Mesendoderm (in vitro differentiated cells): ENCODE measurements around the gene TFB2M.

Experiments used
- DNase-seq: peaks from one replicate; pipeline ENCODE4 v3.0.0; 2013
- H2AK5ac ChIP-seq: 2 replicates; pipeline ENCODE4 v1.6.1; 2013; ENCODE audit warnings: low read length, inconsistent platforms
- H2BK120ac ChIP-seq: 2 replicates; pipeline ENCODE4 v1.6.1; 2013; ENCODE audit warnings: low read depth, mild to moderate bottlenecking, low read length, moderate library complexity, mixed read lengths
- H2BK15ac ChIP-seq: replicated peaks from 2 replicates; pipeline ENCODE4 v1.6.1; 2013; ENCODE audit warnings: low read depth, mild to moderate bottlenecking, moderate library complexity
- H2BK5ac ChIP-seq: 2 replicates; pipeline ENCODE4 v1.6.1; 2013; ENCODE audit warnings: low read length, inconsistent platforms
- H3K18ac ChIP-seq: 2 replicates; pipeline ENCODE4 v1.6.1; 2013; ENCODE audit warnings: mild to moderate bottlenecking, low read length, mixed read lengths
- H3K23ac ChIP-seq: one replicate; pipeline ENCODE4 v1.6.1; 2013; ENCODE audit warnings: low read length
- H3K27ac ChIP-seq: 2 replicates; pipeline ENCODE4 v1.5.1; 2013; ENCODE audit warnings: low read depth, mild to moderate bottlenecking, inconsistent platforms, low read length, moderate library complexity
- H3K27me3 ChIP-seq: 2 replicates; pipeline ENCODE4 v1.6.1; 2013; ENCODE audit warnings: low read length, control low read depth, mild to moderate bottlenecking, inconsistent platforms; ENCODE audit not compliant: insufficient read depth, poor library complexity
- H3K36me3 ChIP-seq: 2 replicates; pipeline ENCODE4 v1.6.1; 2013; ENCODE audit warnings: low read length, inconsistent platforms; ENCODE audit not compliant: control insufficient read depth, insufficient read depth
- H3K4ac ChIP-seq: one replicate; pipeline ENCODE4 v1.6.1; 2013; ENCODE audit warnings: low read depth, mild to moderate bottlenecking, low read length, moderate library complexity
- H3K4me1 ChIP-seq: 2 replicates; pipeline ENCODE4 v1.6.1; 2013; ENCODE audit warnings: low read depth, low read length, inconsistent platforms; ENCODE audit not compliant: control insufficient read depth
- H3K4me2 ChIP-seq: 2 replicates; pipeline ENCODE4 v1.6.1; 2013; ENCODE audit warnings: low read length
- H3K4me3 ChIP-seq: 2 replicates; pipeline ENCODE4 v1.5.1; 2013; ENCODE audit warnings: mild to moderate bottlenecking, low read length
- H3K56ac ChIP-seq: one replicate; pipeline ENCODE4 v1.6.1; 2013; ENCODE audit warnings: low read length
- H3K79me1 ChIP-seq: 2 replicates; pipeline ENCODE4 v1.6.1; 2013; ENCODE audit warnings: low read length, inconsistent platforms
- H3K79me2 ChIP-seq: 2 replicates; pipeline ENCODE4 v1.6.1; 2013; ENCODE audit warnings: mild to moderate bottlenecking, low read length; ENCODE audit not compliant: control insufficient read depth, insufficient read depth
- H3K9ac ChIP-seq: 2 replicates; pipeline ENCODE4 v1.6.1; 2013; ENCODE audit warnings: low read length, inconsistent platforms
- H4K5ac ChIP-seq: one replicate; pipeline ENCODE4 v1.6.1; 2013; ENCODE audit warnings: low read length
- H4K8ac ChIP-seq: one replicate; pipeline ENCODE4 v1.6.1; 2013; ENCODE audit warnings: low read depth, mild to moderate bottlenecking, control low read depth, low read length, moderate library complexity
- WGBS: extraction: QIAGEN DNeasy Blood & Tissue Kit; methylation state at CpG from one replicate; pipeline ENCODE4 v1.1.7; 2013; ENCODE audit warnings: low lambda C conversion rate, missing lambda C conversion rate; ENCODE audit not compliant: insufficient coverage; ENCODE audit errors: extremely low coverage; 5-methylcytosine and 5-hydroxymethylcytosine counted together

The TFB2M gene

GRCh38 chr1:246569248-246570238 lies 3.5 kb upstream of the TFB2M start:
- peaks cover 3% of the 10 kb centered on the region for H3K4me1 ChIP-seq
- peaks cover 9% of the 10 kb centered on the region for H3K79me1 ChIP-seq
- no peak for DNase-seq
- no peak overlapping the region for H4K5ac ChIP-seq
- no peak overlapping the region for H3K56ac ChIP-seq
- no peaks in the 10 kb centered on the region for H3K27me3 ChIP-seq
- H3K18ac ChIP-seq, result no peak overlapping the region
- no peak overlapping the region for H3K4ac ChIP-seq
- H3K4me2 ChIP-seq, result no peak overlapping the region
- peaks cover 27% of the 10 kb centered on the region for H3K79me2 ChIP-seq
- no peak overlapping the region for H3K9ac ChIP-seq
- H2AK5ac ChIP-seq, result no peak overlapping the region
- no peak overlapping the region for H2BK5ac ChIP-seq
- no peak overlapping the region for H2BK15ac ChIP-seq
- no CpG with 5 or more reads among the region's 8 CpGs for WGBS
- no peak overlapping the region for H3K27ac ChIP-seq
- no peak overlapping the region for H2BK120ac ChIP-seq
- H3K36me3 ChIP-seq, result no peaks in the 10 kb centered on the region
- no peak overlapping the region for H3K4me3 ChIP-seq
- no peak overlapping the region for H4K8ac ChIP-seq
- no peak overlapping the region for H3K23ac ChIP-seq

GRCh38 chr1:246567646-246568235 lies 1.7 kb upstream of the TFB2M start:
- H3K79me1 ChIP-seq, result peaks cover 11% of the 10 kb centered on the region
- H2BK15ac ChIP-seq, result no peak overlapping the region
- no peak overlapping the region for H3K27ac ChIP-seq
- H3K79me2 ChIP-seq, result peaks cover 32% of the 10 kb centered on the region
- DNase-seq, result no peak
- no peak overlapping the region for H4K5ac ChIP-seq
- no peak overlapping the region for H2BK5ac ChIP-seq
- no peak overlapping the region for H3K18ac ChIP-seq
- no peak overlapping the region for H3K56ac ChIP-seq
- no peak overlapping the region for H3K4me3 ChIP-seq
- H3K27me3 ChIP-seq, result no peaks in the 10 kb centered on the region
- H3K9ac ChIP-seq, result peak overlapping the region; percentile 25
- H3K23ac ChIP-seq, result no peak overlapping the region
- WGBS, result no CpG with 5 or more reads among the region's 4 CpGs
- no peak overlapping the region for H2AK5ac ChIP-seq
- peaks cover 3% of the 10 kb centered on the region for H3K4me1 ChIP-seq
- no peak overlapping the region for H2BK120ac ChIP-seq
- no peak overlapping the region for H3K4ac ChIP-seq
- peak overlapping the region; percentile 58 for H3K4me2 ChIP-seq
- H3K36me3 ChIP-seq, result no peaks in the 10 kb centered on the region
- H4K8ac ChIP-seq, result no peak overlapping the region

DNA sequence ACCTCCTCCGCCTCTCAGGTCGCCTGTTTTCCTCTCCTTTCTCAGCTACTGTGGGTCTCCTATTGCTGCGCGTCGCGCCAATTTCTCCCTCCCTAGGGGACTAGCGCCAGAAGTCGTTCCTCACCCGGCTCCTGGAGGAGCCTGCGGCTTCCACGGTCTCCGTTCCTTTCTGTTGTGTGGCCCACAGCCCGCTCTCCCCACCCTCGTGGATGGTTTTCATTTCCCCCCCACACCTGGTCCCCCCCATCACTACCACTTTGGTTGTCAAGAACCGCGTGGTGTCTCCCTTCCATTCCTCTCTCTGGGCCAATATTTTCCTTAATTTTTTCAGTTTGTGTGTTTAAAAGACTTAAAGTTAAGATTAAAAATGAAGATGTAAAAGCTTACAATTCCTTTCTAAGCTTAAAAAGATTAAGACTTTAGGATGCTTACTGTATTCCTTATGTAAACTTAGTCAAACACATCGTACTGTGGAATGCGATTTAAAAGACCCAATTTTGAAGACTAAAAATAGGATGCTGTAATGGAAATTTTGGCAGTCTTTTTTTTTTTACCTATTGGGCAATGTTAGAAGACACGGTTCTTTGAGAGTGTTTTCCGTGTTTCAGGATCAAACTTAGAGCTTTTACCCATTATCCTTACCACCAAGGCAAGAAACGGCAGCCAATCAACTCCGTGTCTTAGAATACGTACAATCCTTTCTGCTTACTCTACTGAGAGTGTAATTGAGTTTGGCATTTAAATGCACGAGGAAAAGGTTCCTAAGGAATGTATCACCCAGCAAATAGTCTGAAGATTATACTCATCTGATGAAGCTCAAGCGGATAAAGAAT lies 968 bp upstream of the TFB2M start:
- Histone ChIP-seq H2BK120ac (no peak overlapping the region), H3K79me1 (peaks cover 11% of the 10 kb centered on the region), H4K8ac (no peak overlapping the region), H2AK5ac (no peak overlapping the region), H3K18ac (peak overlapping the region; percentile 25), H3K4ac (peak overlapping the region; percentile 38), H4K5ac (no peak overlapping the region), H3K23ac (no peak overlapping the region), H3K4me1 (peaks cover 3% of the 10 kb centered on the region), H3K56ac (peak overlapping the region; percentile 90), H3K4me3 (peak overlapping the region; percentile 92), H3K9ac (peak overlapping the region; percentile 89), H3K36me3 (no peaks in the 10 kb centered on the region), H3K79me2 (peaks cover 32% of the 10 kb centered on the region), H3K27me3 (no peaks in the 10 kb centered on the region), H3K4me2 (peak overlapping the region; percentile 58), H3K27ac (peak overlapping the region; percentile 60), H2BK15ac (no peak overlapping the region), H2BK5ac (no peak overlapping the region)
- DNase-seq, result peak; percentile 62
- whole genome bisulfite sequencing, result no CpG with 5 or more reads among the region's 25 CpGs

DNA sequence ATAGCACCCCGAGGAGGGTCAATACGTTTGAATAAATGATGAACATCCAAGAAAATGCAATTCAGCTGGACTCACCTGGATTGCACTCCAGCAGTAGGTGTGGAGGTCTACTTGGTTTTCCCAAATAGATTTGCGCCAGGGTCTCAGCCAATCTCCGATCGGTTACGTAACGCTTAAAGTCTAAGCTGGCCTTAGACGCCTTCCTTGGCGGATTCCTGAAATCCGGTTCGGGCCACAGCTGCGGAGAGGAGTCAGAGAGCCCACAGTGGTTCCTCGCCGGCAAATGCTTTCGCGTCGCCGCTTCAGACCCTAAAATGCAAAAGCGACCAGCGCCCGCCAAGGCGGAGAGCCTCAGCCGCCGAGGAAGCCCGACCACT lies 322 bp downstream of the TFB2M start:
- DNase-seq, result peak; percentile 80
- Histone ChIP-seq H3K4ac (peak overlapping the region; percentile 20), H2BK5ac (no peak overlapping the region), H3K27ac (no peak overlapping the region), H3K9ac (peak overlapping the region; percentile 78), H2AK5ac (no peak overlapping the region), H3K79me2 (peaks cover 30% of the 10 kb centered on the region), H3K56ac (peak overlapping the region; percentile 79), H4K8ac (peak overlapping the region; percentile 96), H3K4me1 (peaks cover 3% of the 10 kb centered on the region), H3K27me3 (no peaks in the 10 kb centered on the region), H2BK15ac (no peak overlapping the region), H3K18ac (no peak overlapping the region), H3K79me1 (peaks cover 11% of the 10 kb centered on the region), H3K23ac (no peak overlapping the region), H2BK120ac (no peak overlapping the region), H3K36me3 (no peaks in the 10 kb centered on the region), H3K4me2 (peak overlapping the region; percentile 68), H4K5ac (peak overlapping the region; percentile 49), H3K4me3 (peak overlapping the region; percentile 89)
- WGBS, result no CpG with 5 or more reads among the region's 25 CpGs

GRCh38 chr1:246564839-246565750 lies 966 bp downstream of the TFB2M start:
- Histone ChIP-seq H3K79me1 (peaks cover 10% of the 10 kb centered on the region), H3K4ac (no peak overlapping the region), H3K18ac (no peak overlapping the region), H3K56ac (peak overlapping the region; percentile 79), H3K36me3 (no peaks in the 10 kb centered on the region), H2BK5ac (no peak overlapping the region), H2BK15ac (no peak overlapping the region), H3K27me3 (no peaks in the 10 kb centered on the region), H2BK120ac (no peak overlapping the region), H3K4me2 (peak overlapping the region; percentile 68), H3K79me2 (peaks cover 29% of the 10 kb centered on the region), H3K27ac (no peak overlapping the region), H3K23ac (no peak overlapping the region), H4K5ac (no peak overlapping the region), H3K9ac (peak overlapping the region; percentile 78), H3K4me1 (peaks cover 3% of the 10 kb centered on the region), H3K4me3 (peak overlapping the region; percentile 89), H4K8ac (no peak overlapping the region), H2AK5ac (no peak overlapping the region)
- no CpG with 5 or more reads among the region's 33 CpGs for WGBS
- no peak for DNase-seq
